Natural killer cell (primary cell): ENCODE results near the gene FZD4. TPM values are rescaled to one million over a fixed set of nuclear protein-coding genes. Genes with fewer than 3 reads are reported as not detected.

Source experiments
- ATAC-seq, 3 donors: fragments of 150-1000 bp in 2 of 3; fragments of 200-7000 bp in 1 of 3; cut with Tn5 transposase; 1 replicate in 1 of 3; 2 replicates in 2 of 3; pipeline ENCODE4 v1.10.0; 2021; ENCODE audit warnings: mild to moderate bottlenecking in 2 of 3, moderate library complexity in 2 of 3
- DNase-seq, 2 donors: peaks; one replicate each; pipeline versions ENCODE4 v3.0.0 to v3.0.0-alpha.2; 2013 to 2021; ENCODE audit warnings: mixed read lengths in 1 of 2
- H3K27ac ChIP-seq: one replicate; pipeline ENCODE4 v1.5.1; 2013; ENCODE audit warnings: mild to moderate bottlenecking, low read length
- H3K27me3 ChIP-seq: one replicate; pipeline ENCODE4 v1.6.1; 2013; ENCODE audit warnings: low read length; ENCODE audit not compliant: control insufficient read depth, insufficient read depth
- H3K36me3 ChIP-seq: one replicate; pipeline ENCODE4 v1.6.1; 2013; ENCODE audit warnings: low read length; ENCODE audit not compliant: control insufficient read depth, insufficient read depth
- H3K4me1 ChIP-seq: one replicate; pipeline ENCODE4 v1.6.1; 2013; ENCODE audit warnings: low read length; ENCODE audit not compliant: control insufficient read depth, insufficient read depth
- H3K4me3 ChIP-seq: one replicate; pipeline ENCODE4 v1.5.1; 2013; ENCODE audit warnings: low read length
- H3K9me3 ChIP-seq: one replicate; pipeline ENCODE4 v1.6.1; 2013; ENCODE audit warnings: low read length; ENCODE audit not compliant: control insufficient read depth, insufficient read depth
- H3K27ac Mint-ChIP-seq, 2 donors: one replicate each; pipeline ENCODE4 v1.8.0; 2022; ENCODE audit warnings: mild to moderate bottlenecking in 2 of 2, mixed read lengths in 2 of 2, moderate library complexity in 1 of 2
- H3K27me3 Mint-ChIP-seq, 2 donors: one replicate each; pipeline ENCODE4 v1.8.0; 2022; ENCODE audit warnings: low read depth in 2 of 2, mixed read lengths in 2 of 2
- H3K36me3 Mint-ChIP-seq: one replicate; pipeline ENCODE4 v1.8.0; 2022; ENCODE audit warnings: mixed read lengths
- H3K4me1 Mint-ChIP-seq, 2 donors: one replicate each; pipeline ENCODE4 v1.8.0; 2022; ENCODE audit warnings: mixed read lengths in 2 of 2
- H3K4me3 Mint-ChIP-seq: one replicate; pipeline ENCODE4 v1.8.0; 2022; ENCODE audit warnings: mild to moderate bottlenecking, moderate library complexity, mixed read lengths
- H3K9me3 Mint-ChIP-seq, 2 donors: one replicate each; pipeline ENCODE4 v1.8.0; 2022; ENCODE audit warnings: mixed read lengths in 2 of 2
- WGBS: methylation state at CpG from one replicate; pipeline ENCODE4 v1.1.7; 2013; ENCODE audit warnings: missing lambda C conversion rate; ENCODE audit not compliant: insufficient coverage; 5-methylcytosine and 5-hydroxymethylcytosine counted together
- intact Hi-C: fragments of 100-400 bp; cut with micrococcal nuclease; formaldehyde crosslinking; loops from one replicate; pipeline ENCODE4 v1.14.2; 2022
- total RNA-seq, 4 donors: library from RNA; stranded (reverse); fragments of 120-200 nt in 1 of 4; gene quantifications; one replicate each; pipeline versions ENCODE4 v1.2.3 to v1.2.4, GENCODE V29; 2013 to 2022
- TF ChIP-seq, protein P1 (sequence below): fragments of 200-600 bp; IDR thresholded peaks from one replicate; pipeline ENCODE4 v1.8.0; 2022; ENCODE audit warnings: antibody characterized with exemption

The FZD4 gene
- total RNA-seq, 3 donors from 2014 or later (not counting 1 experiment from before 2014, with no cell fraction given): 0.02 to 0.11 (median 0.05) TPM

DNA sequence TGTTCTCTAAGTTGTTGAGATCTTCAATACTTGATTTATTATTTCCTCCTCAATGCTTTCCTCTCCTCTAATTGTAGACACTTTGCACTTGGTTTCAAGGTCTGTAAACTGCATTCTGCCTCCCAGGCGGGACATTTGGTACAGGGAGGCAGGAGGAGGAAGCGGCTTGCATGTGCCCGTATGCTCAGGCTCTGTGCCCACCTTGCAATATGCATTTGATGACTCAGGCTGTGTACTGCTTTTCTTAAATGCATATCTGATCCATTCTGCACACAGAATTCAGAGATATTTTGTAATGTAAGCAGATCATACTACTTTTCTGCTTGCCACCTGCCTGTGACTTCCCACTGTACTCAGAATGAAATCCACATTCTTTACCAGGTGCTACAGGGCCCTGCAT is 55.0 kb downstream of the FZD4 start:
- 95% methylated on average over 3 of the region's 3 CpGs for WGBS

DNA sequence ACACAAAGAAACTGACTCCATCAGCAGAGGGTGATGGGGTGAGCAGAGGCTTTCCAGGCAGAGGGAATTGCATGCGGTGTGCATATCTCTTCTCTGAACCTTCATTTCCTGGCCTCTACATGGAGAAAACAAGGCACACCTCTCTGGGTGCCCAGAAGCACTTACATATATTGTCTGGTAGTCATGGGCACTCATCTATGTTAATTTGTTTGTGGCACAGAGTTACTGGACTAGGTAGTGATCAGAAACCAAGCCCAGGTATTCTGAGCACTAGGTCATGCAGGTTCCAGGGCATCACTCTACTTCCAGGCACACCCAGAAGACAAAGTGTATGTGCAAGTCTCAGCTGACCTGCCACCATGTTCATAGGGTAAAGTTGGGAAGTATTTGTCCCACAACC is 56.5 kb downstream of the FZD4 start:
- no peak overlapping the region for H3K27ac Mint-ChIP-seq
- H3K9me3 ChIP-seq: no peaks in the 10 kb centered on the region
- no peaks in the 10 kb centered on the region for H3K9me3 Mint-ChIP-seq
- 100% methylated on average over 1 of the region's 1 CpG for WGBS
- H3K36me3 Mint-ChIP-seq: no peaks in the 10 kb centered on the region
- H3K4me3 ChIP-seq: no peak overlapping the region
- H3K36me3 ChIP-seq: no peaks in the 10 kb centered on the region
- no peak overlapping the region for H3K4me3 Mint-ChIP-seq
- H3K27ac ChIP-seq: no peak overlapping the region
- TF ChIP-seq, protein P1, sequence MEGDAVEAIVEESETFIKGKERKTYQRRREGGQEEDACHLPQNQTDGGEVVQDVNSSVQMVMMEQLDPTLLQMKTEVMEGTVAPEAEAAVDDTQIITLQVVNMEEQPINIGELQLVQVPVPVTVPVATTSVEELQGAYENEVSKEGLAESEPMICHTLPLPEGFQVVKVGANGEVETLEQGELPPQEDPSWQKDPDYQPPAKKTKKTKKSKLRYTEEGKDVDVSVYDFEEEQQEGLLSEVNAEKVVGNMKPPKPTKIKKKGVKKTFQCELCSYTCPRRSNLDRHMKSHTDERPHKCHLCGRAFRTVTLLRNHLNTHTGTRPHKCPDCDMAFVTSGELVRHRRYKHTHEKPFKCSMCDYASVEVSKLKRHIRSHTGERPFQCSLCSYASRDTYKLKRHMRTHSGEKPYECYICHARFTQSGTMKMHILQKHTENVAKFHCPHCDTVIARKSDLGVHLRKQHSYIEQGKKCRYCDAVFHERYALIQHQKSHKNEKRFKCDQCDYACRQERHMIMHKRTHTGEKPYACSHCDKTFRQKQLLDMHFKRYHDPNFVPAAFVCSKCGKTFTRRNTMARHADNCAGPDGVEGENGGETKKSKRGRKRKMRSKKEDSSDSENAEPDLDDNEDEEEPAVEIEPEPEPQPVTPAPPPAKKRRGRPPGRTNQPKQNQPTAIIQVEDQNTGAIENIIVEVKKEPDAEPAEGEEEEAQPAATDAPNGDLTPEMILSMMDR: no peak
- H3K4me1 Mint-ChIP-seq: no peaks in the 10 kb centered on the region
- ATAC-seq (no peak), DNase-seq (no peak)
- no peaks in the 10 kb centered on the region for H3K27me3 Mint-ChIP-seq
- no peaks in the 10 kb centered on the region for H3K4me1 ChIP-seq
- no peaks in the 10 kb centered on the region for H3K27me3 ChIP-seq
- intact Hi-C loops: no loop called here

More for the DNA sequence above, 55.0 kb downstream of the FZD4 start:
- Mint-ChIP-seq H3K4me3 (no peak overlapping the region), H3K27ac (no peak overlapping the region), H3K36me3 (no peaks in the 10 kb centered on the region), H3K27me3 (no peaks in the 10 kb centered on the region), H3K4me1 (no peaks in the 10 kb centered on the region), H3K9me3 (no peaks in the 10 kb centered on the region)
- H3K36me3 ChIP-seq: no peaks in the 10 kb centered on the region
- no peak for ATAC-seq
- DNase-seq: no peak
- no peaks in the 10 kb centered on the region for H3K9me3 ChIP-seq
- H3K27ac ChIP-seq: no peak overlapping the region
- TF ChIP-seq, protein P1: no peak
- H3K4me1 ChIP-seq: no peaks in the 10 kb centered on the region
- H3K4me3 ChIP-seq: no peak overlapping the region
- intact Hi-C loops: no loop called here
- no peaks in the 10 kb centered on the region for H3K27me3 ChIP-seq

DNA sequence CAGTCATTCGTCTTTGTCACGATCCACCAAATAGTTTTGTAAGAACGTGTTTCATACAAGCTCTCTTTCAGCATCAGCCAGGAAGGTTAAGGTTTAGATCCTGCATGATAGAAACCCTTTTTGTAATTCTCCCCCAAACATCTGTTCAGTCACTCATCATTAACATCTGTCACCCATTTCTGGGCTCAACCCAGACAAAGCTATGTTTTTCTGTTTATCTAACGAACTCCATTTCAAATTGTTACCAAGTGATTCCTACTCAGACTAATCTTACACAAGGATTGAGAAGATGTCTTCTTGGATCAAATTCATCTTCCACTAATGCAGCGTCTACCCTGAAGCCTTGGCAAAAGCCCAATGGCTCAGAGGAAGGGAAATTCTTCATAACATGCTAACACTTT is 58.8 kb downstream of the FZD4 start:
- Mint-ChIP-seq H3K9me3 (no peaks in the 10 kb centered on the region), H3K27me3 (no peaks in the 10 kb centered on the region), H3K4me1 (peaks cover 0 to 3% of the 10 kb centered on the region in 2 donors), H3K4me3 (no peak overlapping the region), H3K27ac (no peak overlapping the region), H3K36me3 (no peaks in the 10 kb centered on the region)
- ATAC-seq (no peak), DNase-seq (no peak)
- 92% methylated on average over 5 of the region's 5 CpGs for WGBS
- Histone ChIP-seq H3K36me3 (no peaks in the 10 kb centered on the region), H3K27ac (no peak overlapping the region), H3K4me1 (no peaks in the 10 kb centered on the region), H3K9me3 (no peaks in the 10 kb centered on the region), H3K27me3 (no peaks in the 10 kb centered on the region), H3K4me3 (no peak overlapping the region)
- intact Hi-C loops: no loop called here
- TF ChIP-seq, protein P1: no peak

Other genes starting within 250 kb of the FZD4 start
- 10 to 100 TPM; 79.3 to 96.5 (median 84.3) TPM for gene PRSS23, start 154.9 kb downstream of the FZD4 start, total RNA-seq
- gene TMEM135, start 82.5 kb upstream of the FZD4 start, total RNA-seq: 10 to 100 TPM; 18.8 to 42.0 (median 36.1) TPM